GM21423 (cell line): Measurements from ENCODE around the gene BAIAP2L1.
"Not testable (repeated sequence)": the region's sequence is repeated elsewhere in the genome, so short reads cannot be mapped to it uniquely, and the experiment has no call there.

Source experiments
- ATAC-seq: cut with Tn5 transposase; IDR thresholded peaks from one replicate; pipeline ENCODE4 v1.9.1; 2021; ENCODE audit warnings: mild to moderate bottlenecking, moderate library complexity; ENCODE audit not compliant: unreplicated experiment

Gene BAIAP2L1

GRCh38 chr7:98399462-98399861, 1.4 kb downstream of the BAIAP2L1 start:
- no peak for ATAC-seq

DNA sequence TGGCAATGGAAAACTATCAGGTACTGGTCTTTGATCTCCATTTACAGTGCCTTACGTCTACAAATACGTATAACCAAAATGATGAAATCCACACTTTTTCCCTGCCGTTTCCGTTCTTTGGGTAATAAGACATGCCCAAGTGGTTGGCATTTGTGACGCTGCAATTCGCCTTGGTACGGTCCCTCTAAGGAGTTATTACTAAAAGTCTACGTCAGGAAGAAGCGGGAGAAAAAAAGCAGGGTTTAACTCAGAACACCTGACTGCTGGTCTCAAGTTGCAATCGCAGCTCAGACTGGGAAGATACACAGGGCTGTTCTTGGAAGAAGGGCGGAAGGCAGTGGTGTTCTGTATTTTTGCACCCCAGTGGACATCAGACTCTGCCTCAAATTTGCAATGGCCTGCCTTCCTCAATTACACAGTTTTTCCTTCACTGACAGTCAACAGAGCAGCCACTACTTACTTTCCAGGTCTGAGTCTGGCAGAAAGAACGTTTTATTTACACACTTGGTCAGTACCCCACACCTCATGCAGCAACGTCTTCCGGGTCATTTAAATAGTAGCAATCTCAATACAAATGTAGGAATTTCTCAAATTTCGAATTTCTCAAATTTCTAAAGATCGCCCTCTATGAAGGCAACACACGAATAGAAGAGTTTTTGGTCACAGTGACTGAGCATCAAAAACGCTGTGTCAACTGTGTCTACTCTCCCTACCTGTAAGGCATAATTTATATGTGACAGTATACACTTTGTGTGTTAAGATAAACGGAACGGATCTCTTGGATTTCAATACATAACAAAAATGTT, 2.1 kb downstream of the BAIAP2L1 start:
- no peak for ATAC-seq

DNA sequence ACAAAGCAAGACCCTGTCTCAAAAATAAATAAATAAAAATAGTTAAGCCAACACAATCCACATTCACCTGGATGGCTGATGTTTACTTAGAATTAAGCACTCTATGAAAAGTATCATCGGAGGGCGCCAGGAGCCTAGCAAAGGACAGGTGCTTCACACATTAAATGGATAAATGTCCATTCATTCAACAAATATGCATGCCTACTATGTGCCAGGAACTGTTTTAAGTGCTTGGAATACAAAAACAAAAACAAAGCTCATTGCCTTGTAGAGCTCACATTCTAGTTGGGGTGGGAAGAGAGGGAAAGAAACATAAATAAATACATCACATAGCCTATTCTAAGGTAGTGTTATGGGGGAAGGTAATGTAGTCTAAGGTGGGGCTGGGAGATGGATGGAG, 4.1 kb downstream of the BAIAP2L1 start:
- ATAC-seq, result no peak

DNA sequence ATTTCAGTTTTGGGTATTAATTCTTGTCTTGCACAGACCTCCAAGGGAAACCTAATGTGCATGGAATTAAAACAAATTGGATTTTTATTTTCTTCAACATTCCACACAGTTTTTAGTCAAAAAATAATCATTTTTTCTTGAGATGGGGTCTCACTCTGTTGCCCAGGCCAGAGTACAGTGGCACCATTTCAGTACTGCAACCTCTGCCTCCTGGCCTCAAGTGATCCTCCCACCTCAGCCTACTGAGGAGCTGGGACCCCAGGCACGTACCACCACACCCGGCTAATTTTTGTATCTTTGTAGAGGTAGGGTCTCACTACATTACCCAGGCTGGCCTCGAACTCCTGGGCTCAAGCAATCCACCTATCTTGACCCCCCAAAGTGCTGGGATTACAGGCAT, 4.9 kb downstream of the BAIAP2L1 start:
- no peak for ATAC-seq

DNA sequence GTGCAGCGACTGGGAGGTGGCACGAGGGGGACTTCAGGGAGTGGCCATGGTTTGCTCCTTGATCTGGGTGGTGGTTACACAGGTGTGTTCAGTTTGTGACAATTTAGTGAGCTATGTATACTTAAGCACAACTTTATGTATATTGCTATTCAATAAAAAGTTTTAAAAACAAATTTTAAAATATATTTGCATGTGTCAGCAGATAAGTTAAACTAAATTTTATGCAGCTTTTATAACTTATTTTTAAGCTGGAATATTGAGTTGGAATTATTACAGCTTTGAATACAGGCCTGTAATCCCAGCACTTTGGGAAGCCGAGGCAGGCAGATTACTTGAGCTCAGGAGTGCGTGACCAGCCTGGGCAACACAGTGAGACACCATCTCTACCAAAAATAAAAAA, 5.4 kb downstream of the BAIAP2L1 start:
- ATAC-seq, result no peak

DNA sequence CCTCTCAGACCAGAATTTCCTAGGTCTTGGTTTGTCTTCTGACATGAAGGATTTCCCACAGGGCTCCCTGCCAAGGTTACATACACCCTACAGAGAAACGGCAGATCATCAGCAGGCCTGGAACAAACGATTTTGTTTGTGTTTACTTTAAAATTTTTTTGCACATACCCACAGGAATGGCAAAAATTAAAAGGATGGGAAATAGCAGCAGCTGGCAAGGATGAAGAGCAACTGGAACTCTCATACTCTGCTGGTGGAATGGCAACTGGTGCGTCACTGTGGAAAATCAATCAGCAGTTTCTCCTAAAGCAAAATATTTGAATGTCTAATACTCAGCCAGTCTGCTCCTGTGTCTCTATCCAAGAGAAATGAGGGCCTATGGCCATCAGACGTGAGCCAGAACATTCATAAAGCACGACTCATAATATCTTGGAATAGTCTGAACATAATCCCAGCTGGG, 6.5 kb downstream of the BAIAP2L1 start:
- ATAC-seq, result no peak

- ATAC-seq, result no peak
These were observed 13.2 kb downstream of the BAIAP2L1 start for GRCh38 chr7:98387544-98388226.

DNA sequence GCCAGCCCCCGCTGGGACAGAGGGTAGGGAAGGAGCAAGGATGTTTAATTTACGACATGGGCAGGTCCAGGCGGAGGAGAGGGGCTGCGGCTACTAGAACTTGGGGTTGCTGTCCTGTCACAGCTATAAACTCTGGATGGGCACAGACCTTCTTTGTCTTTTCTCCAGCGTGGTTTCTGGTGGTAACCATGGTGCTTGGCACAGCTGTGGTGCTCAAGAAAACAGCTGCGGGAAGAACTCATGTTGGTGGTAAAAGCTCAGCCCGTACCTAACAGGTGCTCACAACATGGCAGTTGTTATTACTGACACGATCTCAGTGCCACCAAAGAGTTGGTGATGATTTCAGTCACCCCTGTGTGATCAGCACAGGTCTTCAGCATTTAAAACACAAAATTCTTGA, 13.8 kb downstream of the BAIAP2L1 start:
- ATAC-seq, result no peak

DNA sequence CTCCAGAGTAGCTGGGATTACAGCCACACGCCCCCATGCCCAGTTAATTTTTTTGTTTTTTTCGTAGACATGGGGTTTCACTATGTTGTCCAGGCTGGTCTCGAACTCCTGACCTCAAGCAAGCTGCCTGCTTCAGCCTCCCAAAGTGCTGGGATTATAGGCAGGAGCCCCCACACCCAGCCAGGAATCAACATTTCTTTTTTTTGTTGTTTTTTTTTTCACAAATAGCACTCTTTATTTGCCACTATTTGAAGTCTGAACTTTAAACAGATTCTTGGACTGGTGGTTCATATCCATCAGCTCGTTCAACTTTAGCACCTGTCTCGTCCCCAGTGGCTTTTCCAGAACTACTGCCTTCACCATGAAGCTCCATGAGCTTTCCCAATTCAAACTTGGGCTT, 15.4 kb downstream of the BAIAP2L1 start:
- not testable (repeated sequence) for ATAC-seq

DNA sequence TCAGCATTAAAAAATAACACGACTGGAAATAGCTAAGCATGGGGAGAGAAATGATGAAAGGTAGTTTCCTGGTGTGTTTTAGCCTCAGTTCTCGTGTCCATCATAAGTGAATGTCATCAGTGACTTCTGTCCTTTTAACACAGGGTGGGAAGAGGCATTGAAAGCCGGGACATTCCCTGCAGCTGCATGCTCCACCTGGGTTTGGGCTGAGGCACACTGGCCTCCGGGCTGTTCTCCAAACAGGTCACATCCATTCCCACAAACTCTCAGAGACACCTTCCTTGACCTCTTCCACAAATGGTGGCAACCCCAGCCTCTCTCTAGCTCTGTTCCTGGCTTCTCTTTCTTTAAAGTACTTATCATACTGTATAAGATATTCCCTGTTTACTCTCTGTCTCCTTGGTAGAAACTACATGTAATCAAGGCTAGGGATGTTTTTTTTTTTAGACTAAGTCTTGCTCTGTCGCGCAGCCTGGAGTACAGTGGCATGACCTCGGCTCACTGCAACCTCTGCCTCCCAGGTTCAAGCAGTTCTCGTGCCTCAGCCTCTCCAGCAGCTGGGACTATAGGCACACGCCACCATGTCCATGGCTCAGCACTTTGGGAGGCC, 22.6 kb downstream of the BAIAP2L1 start:
- ATAC-seq, result no peak

DNA sequence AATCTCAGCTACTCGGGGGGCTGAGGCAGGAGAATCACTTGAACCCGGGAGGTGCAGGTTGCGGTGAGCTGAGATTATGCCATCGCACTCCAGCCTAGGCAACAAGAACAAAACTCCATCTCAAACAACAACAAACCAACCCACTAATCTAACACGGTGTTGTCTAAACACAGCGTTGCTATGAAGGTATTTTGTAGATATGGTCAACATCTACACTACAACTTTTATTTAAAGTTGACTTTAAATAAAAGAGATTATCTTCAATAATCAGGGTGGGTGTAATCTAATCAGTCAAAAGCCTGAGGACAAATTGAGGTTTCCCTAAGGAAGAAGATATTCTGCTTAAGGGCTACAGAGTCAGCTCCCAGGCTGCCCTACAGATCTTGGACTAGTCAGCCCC, 24.2 kb downstream of the BAIAP2L1 start:
- no peak for ATAC-seq

DNA sequence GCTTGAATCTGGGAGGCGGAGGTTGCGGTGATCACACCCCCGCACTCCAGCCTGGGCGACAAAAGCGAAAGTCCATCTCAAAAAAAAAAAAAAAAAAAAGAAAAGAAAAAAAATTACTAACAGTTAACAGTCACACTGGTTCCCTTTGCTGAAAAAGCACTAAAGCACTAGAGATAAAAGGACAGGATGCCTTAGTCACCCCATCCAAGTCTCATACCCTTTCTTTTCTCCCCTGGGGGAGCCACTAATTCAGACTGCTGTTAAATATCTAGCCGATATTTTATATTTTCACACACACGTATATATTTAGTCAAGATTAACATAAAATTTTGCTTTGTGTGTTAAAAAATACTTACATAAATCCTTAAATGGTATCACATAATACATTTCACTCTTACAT, 25.2 kb downstream of the BAIAP2L1 start:
- ATAC-seq, result no peak

DNA sequence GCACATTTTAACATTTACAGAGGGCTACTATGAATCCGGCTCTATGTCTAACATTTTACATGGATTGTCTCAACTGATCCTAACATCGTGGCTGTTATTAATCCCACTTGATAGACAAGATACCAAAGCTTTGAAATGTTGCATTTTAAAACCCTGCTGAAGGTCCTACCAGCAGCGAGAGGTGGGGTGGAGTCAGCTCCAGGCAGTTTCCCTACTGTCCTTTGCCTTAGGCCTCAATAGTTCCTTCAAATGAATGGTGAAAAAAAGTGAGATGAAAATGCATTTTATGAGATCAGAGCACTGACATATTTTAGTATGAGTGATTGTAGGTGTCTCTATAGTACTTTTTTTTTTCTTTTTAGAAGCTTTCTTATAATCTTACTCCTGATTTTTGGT, 26.6 kb downstream of the BAIAP2L1 start:
- ATAC-seq, result no peak

DNA sequence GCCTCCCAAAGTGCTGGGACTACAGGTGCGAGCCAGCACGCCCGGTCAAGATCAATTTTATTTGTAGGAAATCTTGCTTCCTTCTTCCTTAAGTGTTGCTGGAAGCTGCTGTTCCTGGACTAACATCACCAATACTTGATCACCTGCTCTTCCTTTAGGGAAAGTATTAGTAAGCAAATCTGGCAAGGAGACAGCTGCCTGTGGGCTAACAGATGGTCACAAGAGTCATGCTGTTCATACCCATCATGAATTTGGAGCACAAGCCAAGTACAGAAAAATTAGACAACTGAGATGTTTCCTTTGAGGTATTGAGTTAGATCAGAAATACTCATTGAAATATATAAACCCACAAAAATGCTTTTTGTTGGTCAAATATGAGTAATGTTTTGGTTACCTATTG, 27.9 kb downstream of the BAIAP2L1 start:
- no peak for ATAC-seq

- ATAC-seq, result no peak
These were observed 31.2 kb downstream of the BAIAP2L1 start for GRCh38 chr7:98369726-98370125.

- ATAC-seq, result no peak
These were observed 32.2 kb downstream of the BAIAP2L1 start for GRCh38 chr7:98368716-98369115.

DNA sequence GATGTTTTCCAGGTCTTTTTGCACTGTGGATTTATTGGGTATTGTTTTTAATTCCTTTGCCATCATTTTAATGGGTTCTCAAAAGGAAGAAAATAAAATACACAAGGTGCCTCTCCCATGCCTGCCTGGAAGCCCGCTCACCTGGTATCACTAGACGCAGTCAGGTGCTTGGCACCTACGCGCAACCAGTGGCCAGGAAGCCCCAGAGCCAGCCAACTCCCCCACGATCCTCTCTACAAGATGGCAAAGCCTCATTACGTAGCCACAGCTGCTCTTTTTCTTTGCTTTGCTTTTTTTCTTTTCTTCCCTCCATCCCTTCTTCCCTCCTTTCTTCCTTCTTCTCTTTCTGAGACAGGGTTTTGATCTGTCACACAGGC, 34.3 kb downstream of the BAIAP2L1 start:
- ATAC-seq, result no peak

GRCh38 chr7:98365863-98366561, 34.9 kb downstream of the BAIAP2L1 start:
- ATAC-seq, result no peak

DNA sequence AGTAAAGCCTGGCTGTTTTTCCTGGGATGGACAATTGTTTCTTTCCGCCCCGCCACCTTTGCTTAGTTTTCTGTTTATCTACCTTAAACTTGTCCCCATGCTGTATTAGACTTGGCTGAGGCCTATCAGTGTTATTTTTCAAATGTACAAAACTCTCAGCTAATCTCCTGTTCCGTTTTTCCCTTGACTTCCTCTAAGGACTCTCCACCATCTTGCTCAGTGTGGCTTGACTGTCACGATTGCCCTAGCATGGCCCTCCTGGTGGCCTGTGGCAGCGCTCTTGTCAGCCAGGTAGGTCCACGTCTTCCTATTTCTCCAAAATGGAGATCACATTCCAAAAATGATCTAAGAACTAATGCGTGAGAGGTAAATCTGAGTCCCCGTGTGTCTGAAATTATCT, 36.7 kb downstream of the BAIAP2L1 start:
- ATAC-seq, result no peak

DNA sequence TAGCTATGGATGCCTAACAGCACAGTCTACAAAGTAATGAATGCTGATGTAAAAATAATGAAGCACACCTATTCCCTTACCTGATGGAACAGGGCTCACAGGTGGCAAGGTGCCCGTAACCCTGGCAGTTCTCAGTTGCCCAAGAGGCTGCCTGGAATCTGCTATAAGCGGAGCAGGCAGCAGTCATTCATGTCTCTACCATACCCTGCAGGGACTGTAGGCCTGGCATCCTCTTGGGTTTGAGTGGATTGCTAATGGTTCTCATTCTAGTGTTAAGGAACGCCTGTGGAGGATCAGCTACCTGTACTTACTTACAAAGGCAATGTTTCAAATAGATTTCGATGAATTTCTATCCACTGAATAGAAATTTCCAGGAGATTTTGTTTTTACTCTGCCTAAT, 38.4 kb downstream of the BAIAP2L1 start:
- ATAC-seq, result no peak
